HEK293 (cell line): ENCODE data around the gene KCTD19.

Experiments used
- CTCF ChIA-PET: fragments of 350-600 bp; formaldehyde crosslinking; extraction: SDS; loops from one replicate; lab custom pipeline; 2021; ENCODE audit warnings: antibody characterized with exemption; lab: Yijun Ruan, JAX
- POLR2A ChIA-PET: fragments of 300-600 bp; formaldehyde crosslinking; extraction: SDS; loops from one replicate; lab custom pipeline; 2020; ENCODE audit warnings: antibody characterized with exemption, inconsistent platforms; lab: Yijun Ruan, JAX
- H3K27ac ChIP-seq: fragments of 200-500 bp; sonication (Bioruptor generic); 2 replicates; pipeline ENCODE4 v1.5.1; 2014; ENCODE audit warnings: low read depth, low read length, control low read depth, inconsistent platforms; ENCODE audit errors: extremely low read depth
- H3K36me3 ChIP-seq, 2 experiments: fragments of 200-500 bp in 1 of 2; sonication (Bioruptor generic) in 1 of 2; 1 replicate in 1 of 2; 2 replicates in 1 of 2; pipeline ENCODE4 v1.5.1; 2014 to 2017; ENCODE audit warnings: inconsistent platforms in 2 of 2, low read length in 2 of 2; ENCODE audit not compliant: control insufficient read depth in 2 of 2, insufficient read depth in 1 of 2
- H3K4me1 ChIP-seq: fragments of 200-500 bp; sonication (Bioruptor generic); 2 replicates; pipeline ENCODE4 v1.5.1; 2014; ENCODE audit warnings: mild to moderate bottlenecking, low read length, inconsistent platforms; ENCODE audit not compliant: control insufficient read depth, insufficient read depth
- H3K4me3 ChIP-seq: 2 replicates; pipeline ENCODE4 v1.5.1; 2011; ENCODE audit warnings: low read depth, mild to moderate bottlenecking, control low read depth, low read length, moderate library complexity
- H3K9me3 ChIP-seq: fragments of 200-500 bp; sonication (Bioruptor generic); 2 replicates; pipeline ENCODE4 v1.5.1; 2014; ENCODE audit warnings: low read depth, low read length, inconsistent platforms; ENCODE audit not compliant: control insufficient read depth, insufficient read depth
- GLIS2 ChIP-seq: fragments of 450-650 bp; formaldehyde crosslinking; IDR thresholded peaks from 2 replicates; pipeline ENCODE4 v1.5.1; 2016; ENCODE audit warnings: missing biosample characterization, missing genetic modification characterization
- HOXD13 ChIP-seq: sonication (generic); formaldehyde crosslinking; IDR thresholded peaks from 2 replicates; pipeline ENCODE4 v1.8.0; 2022; ENCODE audit warnings: missing genetic modification reagents, borderline replicate concordance
- IKZF3 ChIP-seq: fragments of 450-650 bp; IDR thresholded peaks from 2 replicates; pipeline ENCODE4 v1.5.0; 2018; ENCODE audit warnings: missing biosample characterization, mild to moderate bottlenecking, missing genetic modification characterization, moderate library complexity
- KLF8 ChIP-seq: fragments of 450-650 bp; formaldehyde crosslinking; IDR thresholded peaks from 2 replicates; pipeline ENCODE4 v1.5.1; 2016; ENCODE audit warnings: missing biosample characterization, missing genetic modification characterization
- KLF9 ChIP-seq: fragments of 450-650 bp; formaldehyde crosslinking; IDR thresholded peaks from 2 replicates; pipeline ENCODE4 v1.5.1; 2016; ENCODE audit warnings: missing biosample characterization, missing genetic modification characterization, low read depth
- ZBTB48 ChIP-seq: fragments of 450-650 bp; formaldehyde crosslinking; IDR thresholded peaks from 2 replicates; pipeline ENCODE4 v1.5.1; 2016; ENCODE audit warnings: missing biosample characterization, missing genetic modification characterization
- ZNF112 ChIP-seq: fragments of 450-650 bp; formaldehyde crosslinking; IDR thresholded peaks from 2 replicates; pipeline ENCODE4 v1.5.0; 2017; ENCODE audit warnings: missing biosample characterization, missing genetic modification characterization
- ZNF292 ChIP-seq: fragments of 450-650 bp; formaldehyde crosslinking; IDR thresholded peaks from 2 replicates; pipeline ENCODE4 v1.5.1; 2016; ENCODE audit warnings: low read depth, missing biosample characterization, missing genetic modification characterization, borderline replicate concordance
- ZNF302 ChIP-seq: fragments of 450-650 bp; formaldehyde crosslinking; IDR thresholded peaks from 2 replicates; pipeline ENCODE4 v1.5.1; 2016; ENCODE audit warnings: missing biosample characterization, missing genetic modification characterization, low read depth
- ZNF335 ChIP-seq: fragments of 450-650 bp; formaldehyde crosslinking; conservative IDR thresholded peaks from 2 replicates; pipeline ENCODE4 v1.5.1; 2016; ENCODE audit warnings: missing biosample characterization, missing genetic modification characterization
- ZNF366 ChIP-seq: fragments of 450-650 bp; formaldehyde crosslinking; conservative IDR thresholded peaks from 2 replicates; pipeline ENCODE4 v1.5.1; 2016; ENCODE audit warnings: missing biosample characterization, missing genetic modification characterization
- ZNF37A ChIP-seq: fragments of 450-650 bp; IDR thresholded peaks from 2 replicates; pipeline ENCODE4 v1.5.1; 2018; ENCODE audit warnings: missing biosample characterization, missing genetic modification characterization
- ZNF398 ChIP-seq: fragments of 450-650 bp; formaldehyde crosslinking; IDR thresholded peaks from 2 replicates; pipeline ENCODE4 v1.5.1; 2017; ENCODE audit warnings: missing biosample characterization, missing genetic modification characterization
- ZNF513 ChIP-seq: fragments of 450-650 bp; IDR thresholded peaks from 2 replicates; pipeline ENCODE4 v1.5.1; 2018; ENCODE audit warnings: missing biosample characterization, missing genetic modification characterization
- ZNF530 ChIP-seq: fragments of 450-650 bp; formaldehyde crosslinking; IDR thresholded peaks from 2 replicates; pipeline ENCODE4 v1.5.1; 2016; ENCODE audit warnings: low read depth, missing biosample characterization, missing genetic modification characterization
- ZNF610 ChIP-seq: fragments of 450-650 bp; formaldehyde crosslinking; IDR thresholded peaks from 2 replicates; pipeline ENCODE4 v1.5.1; 2016; ENCODE audit warnings: missing biosample characterization, missing genetic modification characterization, borderline replicate concordance
- ZNF624 ChIP-seq: fragments of 450-650 bp; formaldehyde crosslinking; IDR thresholded peaks from 2 replicates; pipeline ENCODE4 v1.5.1; 2017; ENCODE audit warnings: missing biosample characterization, missing genetic modification characterization
- ZNF629 ChIP-seq: fragments of 450-650 bp; formaldehyde crosslinking; IDR thresholded peaks from 2 replicates; pipeline ENCODE4 v1.5.1; 2017; ENCODE audit warnings: missing biosample characterization, missing genetic modification characterization
- ZNF76 ChIP-seq: fragments of 450-650 bp; formaldehyde crosslinking; IDR thresholded peaks from 2 replicates; pipeline ENCODE4; 2016; ENCODE audit warnings: low read depth, missing biosample characterization, missing genetic modification characterization, borderline replicate concordance
- ZSCAN30 ChIP-seq: fragments of 450-650 bp; IDR thresholded peaks from 2 replicates; pipeline ENCODE4 v1.5.1; 2018; ENCODE audit warnings: missing biosample characterization, mild to moderate bottlenecking, missing genetic modification characterization, moderate library complexity
- TF ChIP-seq, protein P1 (sequence below): sonication (generic); formaldehyde crosslinking; IDR thresholded peaks from 2 replicates; pipeline ENCODE4 v1.8.1; 2022; ENCODE audit warnings: mild to moderate bottlenecking, moderate library complexity, missing genetic modification reagents
- TF ChIP-seq, protein P2 (sequence below): fragments of 450-650 bp; formaldehyde crosslinking; IDR thresholded peaks from 2 replicates; pipeline ENCODE4 v1.5.1; 2016; ENCODE audit warnings: missing biosample characterization, missing genetic modification characterization
- TF ChIP-seq, protein P3 (sequence below): fragments of 450-650 bp; formaldehyde crosslinking; IDR thresholded peaks from 2 replicates; pipeline ENCODE4 v1.5.1; 2016; ENCODE audit warnings: missing biosample characterization, missing genetic modification characterization
- TF ChIP-seq, protein P4 (sequence below): fragments of 450-650 bp; formaldehyde crosslinking; IDR thresholded peaks from 2 replicates; pipeline ENCODE4 v1.5.1; 2017; ENCODE audit warnings: missing biosample characterization, missing genetic modification characterization

KCTD19 gene

DNA sequence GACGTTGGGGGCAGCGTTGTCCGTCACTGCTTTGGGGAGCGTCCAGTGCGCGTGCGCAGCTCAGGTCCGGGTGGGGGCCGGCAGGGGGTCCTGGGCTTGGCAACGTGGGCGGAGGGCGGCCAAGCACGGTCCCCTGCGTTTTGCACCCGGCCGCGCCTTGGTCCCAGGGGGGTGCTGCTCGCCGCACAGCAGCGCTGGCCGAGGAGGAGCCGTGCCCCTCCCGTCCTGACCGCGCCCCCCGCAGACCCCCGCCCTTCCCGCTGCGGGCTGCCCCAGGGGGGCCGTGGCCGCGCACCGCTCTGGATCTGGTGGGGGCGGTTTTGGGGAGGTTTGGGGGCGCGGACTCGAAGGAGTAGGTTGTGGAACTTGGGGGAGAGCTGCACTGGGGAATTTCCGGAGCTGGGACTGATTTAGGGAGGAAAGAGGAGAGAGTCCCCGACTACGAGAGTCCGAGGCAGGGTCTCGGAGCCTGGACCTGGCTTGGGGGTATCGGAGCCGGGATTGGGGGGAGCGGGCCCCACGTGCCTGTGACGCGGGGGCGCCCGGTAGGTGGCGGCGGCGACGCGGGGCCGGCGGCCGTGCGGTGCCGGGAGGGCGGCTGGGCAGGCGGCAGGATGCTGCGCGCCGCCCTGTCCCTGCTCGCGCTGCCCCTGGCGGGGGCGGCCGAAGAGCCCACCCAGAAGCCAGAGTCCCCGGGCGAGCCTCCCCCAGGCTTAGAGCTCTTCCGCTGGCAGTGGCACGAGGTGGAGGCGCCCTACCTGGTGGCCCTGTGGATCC is 78.0 kb downstream of the KCTD19 start, which contains the start of gene SLC9A5 (continued):
- TF ChIP-seq, protein P1, sequence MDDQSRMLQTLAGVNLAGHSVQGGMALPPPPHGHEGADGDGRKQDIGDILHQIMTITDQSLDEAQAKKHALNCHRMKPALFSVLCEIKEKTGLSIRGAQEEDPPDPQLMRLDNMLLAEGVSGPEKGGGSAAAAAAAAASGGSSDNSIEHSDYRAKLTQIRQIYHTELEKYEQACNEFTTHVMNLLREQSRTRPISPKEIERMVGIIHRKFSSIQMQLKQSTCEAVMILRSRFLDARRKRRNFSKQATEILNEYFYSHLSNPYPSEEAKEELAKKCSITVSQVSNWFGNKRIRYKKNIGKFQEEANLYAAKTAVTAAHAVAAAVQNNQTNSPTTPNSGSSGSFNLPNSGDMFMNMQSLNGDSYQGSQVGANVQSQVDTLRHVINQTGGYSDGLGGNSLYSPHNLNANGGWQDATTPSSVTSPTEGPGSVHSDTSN (CRISPR knock-in tag): no peak
- TF ChIP-seq ZNF530 (no peak), ZNF629 (tag by site-specific recombination) (0 out of 2 replicates have a peak, but pooled peaks have one; percentile 11), ZNF610 (tag by site-specific recombination) (peak; percentile 83; the same call in 1 of the 2 replicates), KLF8 (tag by site-specific recombination) (peak; percentile 59; the same call in 1 of the 2 replicates), ZNF76 (tag by site-specific recombination) (peak; percentile 60; the same call in 1 of the 2 replicates), ZNF292 (tag by site-specific recombination) (no peak), ZNF398 (tag by site-specific recombination) (peak; percentile 76), GLIS2 (tag by site-specific recombination) (peak; percentile 98), KLF9 (peak; percentile 46), ZBTB48 (tag by site-specific recombination) (peak; percentile 26; the same call in 1 of the 2 replicates), ZNF624 (no peak), ZSCAN30 (no peak), ZNF302 (tag by site-specific recombination) (no peak)
- TF ChIP-seq, protein P2, sequence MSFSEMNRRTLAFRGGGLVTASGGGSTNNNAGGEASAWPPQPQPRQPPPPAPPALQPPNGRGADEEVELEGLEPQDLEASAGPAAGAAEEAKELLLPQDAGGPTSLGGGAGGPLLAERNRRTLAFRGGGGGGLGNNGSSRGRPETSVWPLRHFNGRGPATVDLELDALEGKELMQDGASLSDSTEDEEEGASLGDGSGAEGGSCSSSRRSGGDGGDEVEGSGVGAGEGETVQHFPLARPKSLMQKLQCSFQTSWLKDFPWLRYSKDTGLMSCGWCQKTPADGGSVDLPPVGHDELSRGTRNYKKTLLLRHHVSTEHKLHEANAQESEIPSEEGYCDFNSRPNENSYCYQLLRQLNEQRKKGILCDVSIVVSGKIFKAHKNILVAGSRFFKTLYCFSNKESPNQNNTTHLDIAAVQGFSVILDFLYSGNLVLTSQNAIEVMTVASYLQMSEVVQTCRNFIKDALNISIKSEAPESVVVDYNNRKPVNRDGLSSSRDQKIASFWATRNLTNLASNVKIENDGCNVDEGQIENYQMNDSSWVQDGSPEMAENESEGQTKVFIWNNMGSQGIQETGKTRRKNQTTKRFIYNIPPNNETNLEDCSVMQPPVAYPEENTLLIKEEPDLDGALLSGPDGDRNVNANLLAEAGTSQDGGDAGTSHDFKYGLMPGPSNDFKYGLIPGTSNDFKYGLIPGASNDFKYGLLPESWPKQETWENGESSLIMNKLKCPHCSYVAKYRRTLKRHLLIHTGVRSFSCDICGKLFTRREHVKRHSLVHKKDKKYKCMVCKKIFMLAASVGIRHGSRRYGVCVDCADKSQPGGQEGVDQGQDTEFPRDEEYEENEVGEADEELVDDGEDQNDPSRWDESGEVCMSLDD (tag by site-specific recombination): peak; percentile 62
- TF ChIP-seq, all 188 proteins: peak for 24

- Histone ChIP-seq H3K4me3 (peak overlapping the region; percentile 36), H3K9me3 (no peaks in the 10 kb centered on the region), H3K27ac (peak overlapping the region; percentile 5; the same call in 1 of the 2 replicates), H3K4me1 (peaks cover 9% of the 10 kb centered on the region), H3K36me3 (peaks cover 0 to 8% of the 10 kb centered on the region in 2 experiments; a peak in 1 of 3 replicates)
- ChIA-PET CTCF (interaction anchor here (0.7 to 2.3 kb wide), 4 partner anchors 11 to 169 kb away, joined by 3 to 7 read pairs (median 4); no protein-coding TSS in a partner anchor), POLR2A (interaction anchor here (0.5 to 7.4 kb wide), 9 partner anchors 11 to 233 kb away, joined by 3 to 109 read pairs (median 6); partner anchors contain the start of genes ATP6V0D1 and TMEM208)
- no peak for TF ChIP-seq HOXD13 (CRISPR knock-in tag)
- TF ChIP-seq ZNF37A (tag by site-specific recombination): no peak
- TF ChIP-seq ZNF335 (tag by site-specific recombination): peak; percentile 89
- no peak for TF ChIP-seq ZNF366
- 0 out of 2 replicates have a peak, but pooled peaks have one; percentile 3 for TF ChIP-seq IKZF3 (tag by site-specific recombination)
- TF ChIP-seq ZNF513 (tag by site-specific recombination): peak; percentile 27; the same call in 1 of the 2 replicates
- TF ChIP-seq, protein P3, sequence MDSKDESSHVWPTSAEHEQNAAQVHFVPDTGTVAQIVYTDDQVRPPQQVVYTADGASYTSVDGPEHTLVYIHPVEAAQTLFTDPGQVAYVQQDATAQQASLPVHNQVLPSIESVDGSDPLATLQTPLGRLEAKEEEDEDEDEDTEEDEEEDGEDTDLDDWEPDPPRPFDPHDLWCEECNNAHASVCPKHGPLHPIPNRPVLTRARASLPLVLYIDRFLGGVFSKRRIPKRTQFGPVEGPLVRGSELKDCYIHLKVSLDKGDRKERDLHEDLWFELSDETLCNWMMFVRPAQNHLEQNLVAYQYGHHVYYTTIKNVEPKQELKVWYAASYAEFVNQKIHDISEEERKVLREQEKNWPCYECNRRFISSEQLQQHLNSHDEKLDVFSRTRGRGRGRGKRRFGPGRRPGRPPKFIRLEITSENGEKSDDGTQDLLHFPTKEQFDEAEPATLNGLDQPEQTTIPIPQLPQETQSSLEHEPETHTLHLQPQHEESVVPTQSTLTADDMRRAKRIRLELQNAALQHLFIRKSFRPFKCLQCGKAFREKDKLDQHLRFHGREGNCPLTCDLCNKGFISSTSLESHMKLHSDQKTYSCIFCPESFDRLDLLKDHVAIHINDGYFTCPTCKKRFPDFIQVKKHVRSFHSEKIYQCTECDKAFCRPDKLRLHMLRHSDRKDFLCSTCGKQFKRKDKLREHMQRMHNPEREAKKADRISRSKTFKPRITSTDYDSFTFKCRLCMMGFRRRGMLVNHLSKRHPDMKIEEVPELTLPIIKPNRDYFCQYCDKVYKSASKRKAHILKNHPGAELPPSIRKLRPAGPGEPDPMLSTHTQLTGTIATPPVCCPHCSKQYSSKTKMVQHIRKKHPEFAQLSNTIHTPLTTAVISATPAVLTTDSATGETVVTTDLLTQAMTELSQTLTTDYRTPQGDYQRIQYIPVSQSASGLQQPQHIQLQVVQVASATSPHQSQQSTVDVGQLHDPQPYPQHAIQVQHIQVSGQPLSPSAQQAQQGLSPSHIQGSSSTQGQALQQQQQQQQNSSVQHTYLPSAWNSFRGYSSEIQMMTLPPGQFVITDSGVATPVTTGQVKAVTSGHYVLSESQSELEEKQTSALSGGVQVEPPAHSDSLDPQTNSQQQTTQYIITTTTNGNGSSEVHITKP: peak; percentile 42; the same call in 1 of the 2 replicates
- TF ChIP-seq, protein P4, sequence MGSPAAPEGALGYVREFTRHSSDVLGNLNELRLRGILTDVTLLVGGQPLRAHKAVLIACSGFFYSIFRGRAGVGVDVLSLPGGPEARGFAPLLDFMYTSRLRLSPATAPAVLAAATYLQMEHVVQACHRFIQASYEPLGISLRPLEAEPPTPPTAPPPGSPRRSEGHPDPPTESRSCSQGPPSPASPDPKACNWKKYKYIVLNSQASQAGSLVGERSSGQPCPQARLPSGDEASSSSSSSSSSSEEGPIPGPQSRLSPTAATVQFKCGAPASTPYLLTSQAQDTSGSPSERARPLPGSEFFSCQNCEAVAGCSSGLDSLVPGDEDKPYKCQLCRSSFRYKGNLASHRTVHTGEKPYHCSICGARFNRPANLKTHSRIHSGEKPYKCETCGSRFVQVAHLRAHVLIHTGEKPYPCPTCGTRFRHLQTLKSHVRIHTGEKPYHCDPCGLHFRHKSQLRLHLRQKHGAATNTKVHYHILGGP: no peak
- TF ChIP-seq ZNF112: no peak
Observed at GRCh38 chr16:67248073-67248400, 78.5 kb downstream of the KCTD19 start.
